GM12873 (cell line): ENCODE measurements around the gene DNAJC15.

Experiments
- CTCF ChIP-seq: IDR thresholded peaks from 2 replicates; pipeline ENCODE4 v1.5.1; 2012; ENCODE audit warnings: low read depth, mild to moderate bottlenecking, moderate library complexity, low read length, control low read depth; ENCODE audit not compliant: insufficient read depth; ENCODE audit errors: missing control alignments

DNAJC15 gene

GRCh38 chr13:43021926-43022670 is 1.3 kb upstream of the DNAJC15 start:
- no peak for TF ChIP-seq CTCF

- no peak for TF ChIP-seq CTCF
These were observed 475 bp upstream of the DNAJC15 start for GRCh38 chr13:43022934-43023288.

GRCh38 chr13:43026262-43026661 is 2.9 kb downstream of the DNAJC15 start:
- no peak for TF ChIP-seq CTCF

- TF ChIP-seq CTCF: no peak
These were observed 7.2 kb downstream of the DNAJC15 start for GRCh38 chr13:43030548-43030947.

GRCh38 chr13:43031881-43032280 is 8.5 kb downstream of the DNAJC15 start:
- TF ChIP-seq CTCF: no peak

GRCh38 chr13:43033038-43033437 is 9.7 kb downstream of the DNAJC15 start:
- no peak for TF ChIP-seq CTCF

GRCh38 chr13:43036351-43037250 is 13.2 kb downstream of the DNAJC15 start:
- no peak for TF ChIP-seq CTCF
